IMR-90 (cell line): ENCODE results near the gene TNFRSF1A. TPM values are rescaled to one million over a fixed set of nuclear protein-coding genes. Genes with fewer than 3 reads are reported as not detected.
A peak's percentile ranks its signal among the peaks of the same experiment; 100 is the strongest.

Experiments
- ATAC-seq: fragments of 200-7000 bp; cut with Tn5 transposase; 2 replicates; pipeline ENCODE4 v1.9.1; 2020; ENCODE audit warnings: low read depth, mild to moderate bottlenecking, moderate library complexity
- BruUV-seq: library from RNA; stranded (reverse); fragments of 400-500 nt; replicated peaks from 2 replicates; lab custom pipeline; 2021; lab: Mats Ljungman, UMichigan
- CTCF ChIA-PET: fragments of 300-600 bp; formaldehyde crosslinking; extraction: SDS; loops from one replicate; lab custom pipeline; 2021; ENCODE audit warnings: antibody characterized with exemption; lab: Yijun Ruan, JAX
- POLR2A ChIA-PET: fragments of 300-600 bp; sonication (Branson Sonifier 250); formaldehyde crosslinking; loops from one replicate; lab custom pipeline; 2022; ENCODE audit warnings: antibody characterized with exemption; ENCODE audit not compliant: unreplicated experiment; lab: Charles Lee
- DNase-seq: peaks from one replicate; pipeline ENCODE4 v3.0.0; 2013
- H2AFZ ChIP-seq: replicated peaks from 2 replicates; pipeline ENCODE3; 2013; ENCODE audit warnings: low read length, mild to moderate bottlenecking; ENCODE audit not compliant: poor library complexity
- H2AK5ac ChIP-seq: 2 replicates; pipeline ENCODE4 v1.6.1; 2013; ENCODE audit warnings: low read depth, low read length, inconsistent platforms
- H2AK9ac ChIP-seq: replicated peaks from 2 replicates; pipeline ENCODE3; 2013; ENCODE audit warnings: mild to moderate bottlenecking, low read depth, low read length, moderate library complexity; ENCODE audit not compliant: poor library complexity
- H2BK120ac ChIP-seq: 2 replicates; pipeline ENCODE4 v1.6.1; 2013; ENCODE audit warnings: low read depth, low read length, inconsistent platforms
- H2BK15ac ChIP-seq: 3 replicates; pipeline ENCODE4 v1.6.1; 2013; ENCODE audit warnings: low read depth, low read length, inconsistent platforms
- H2BK20ac ChIP-seq: 2 replicates; pipeline ENCODE4 v1.6.1; 2013; ENCODE audit warnings: low read depth, mild to moderate bottlenecking, inconsistent platforms, low read length, moderate library complexity
- H2BK5ac ChIP-seq: 2 replicates; pipeline ENCODE4 v1.6.1; 2013; ENCODE audit warnings: mild to moderate bottlenecking, low read depth, low read length, inconsistent platforms; ENCODE audit not compliant: poor library complexity, severe bottlenecking
- H3K14ac ChIP-seq: replicated peaks from 2 replicates; pipeline ENCODE4 v1.6.1; 2013; ENCODE audit warnings: low read depth, low read length, inconsistent platforms
- H3K18ac ChIP-seq: 2 replicates; pipeline ENCODE4 v1.6.1; 2013; ENCODE audit warnings: low read depth, low read length, control low read depth
- H3K23ac ChIP-seq: 2 replicates; pipeline ENCODE4 v1.6.1; 2013; ENCODE audit warnings: low read depth, low read length, inconsistent platforms
- H3K27ac ChIP-seq: 2 replicates; pipeline ENCODE4 v1.5.1; 2013; ENCODE audit warnings: mild to moderate bottlenecking, control low read depth, low read length; ENCODE audit not compliant: insufficient read depth
- H3K27me3 ChIP-seq: 2 replicates; pipeline ENCODE4 v1.6.1; 2013; ENCODE audit warnings: low read length; ENCODE audit not compliant: control insufficient read depth, insufficient read depth
- H3K36me3 ChIP-seq: 2 replicates; pipeline ENCODE4 v1.6.1; 2013; ENCODE audit warnings: low read length, mixed read lengths; ENCODE audit not compliant: control insufficient read depth, insufficient read depth
- H3K4ac ChIP-seq: 2 replicates; pipeline ENCODE4 v1.6.1; 2013; ENCODE audit warnings: low read depth, low read length, inconsistent platforms
- H3K4me1 ChIP-seq: 2 replicates; pipeline ENCODE4 v1.6.1; 2013; ENCODE audit warnings: low read length, mixed read lengths; ENCODE audit not compliant: control insufficient read depth, insufficient read depth
- H3K4me2 ChIP-seq: 2 replicates; pipeline ENCODE4 v1.6.1; 2013; ENCODE audit warnings: low read depth, mild to moderate bottlenecking, control low read depth, low read length, moderate library complexity
- H3K4me3 ChIP-seq: 2 replicates; pipeline ENCODE4 v1.5.1; 2013; ENCODE audit warnings: low read depth, mild to moderate bottlenecking, control low read depth, low read length, moderate library complexity; ENCODE audit not compliant: insufficient read depth
- H3K56ac ChIP-seq: 2 replicates; pipeline ENCODE4 v1.6.1; 2013; ENCODE audit warnings: low read length, inconsistent platforms; ENCODE audit not compliant: insufficient read depth; ENCODE audit errors: extremely low read depth
- H3K79me1 ChIP-seq, 2 experiments: 2 replicates each; pipeline ENCODE4 v1.6.1; 2013; ENCODE audit warnings: low read length in 2 of 2, inconsistent platforms in 1 of 2, low read depth in 1 of 2
- H3K9ac ChIP-seq: 2 replicates; pipeline ENCODE4 v1.6.1; 2013; ENCODE audit warnings: low read depth, low read length, control low read depth
- H3K9me1 ChIP-seq: 2 replicates; pipeline ENCODE4 v1.6.1; 2013; ENCODE audit warnings: low read length, inconsistent platforms; ENCODE audit not compliant: insufficient read depth
- H3K9me3 ChIP-seq: 2 replicates; pipeline ENCODE4 v1.6.1; 2013; ENCODE audit warnings: low read length; ENCODE audit not compliant: control insufficient read depth, insufficient read depth
- H4K20me1 ChIP-seq: 2 replicates; pipeline ENCODE4 v1.6.1; 2013; ENCODE audit warnings: low read length, inconsistent platforms; ENCODE audit not compliant: insufficient read depth
- H4K5ac ChIP-seq: 2 replicates; pipeline ENCODE4 v1.6.1; 2013; ENCODE audit warnings: mild to moderate bottlenecking, low read depth, low read length, control low read depth
- H4K8ac ChIP-seq, 2 experiments: 2 replicates each; pipeline ENCODE4 v1.6.1; 2013; ENCODE audit warnings: low read depth in 2 of 2, low read length in 2 of 2, control low read depth in 1 of 2, inconsistent platforms in 1 of 2
- H4K91ac ChIP-seq: 2 replicates; pipeline ENCODE4 v1.6.1; 2013; ENCODE audit warnings: low read depth, low read length, inconsistent platforms; ENCODE audit not compliant: insufficient read depth
- BHLHE40 ChIP-seq: fragments of 150-350 bp; IDR thresholded peaks from 2 replicates; pipeline ENCODE4 v1.6.1; 2016; ENCODE audit warnings: mild to moderate bottlenecking, low read depth, low read length
- CEBPB ChIP-seq: IDR thresholded peaks from 2 replicates; pipeline ENCODE4 v1.6.1; 2012; ENCODE audit warnings: low read depth, low read length, improper control_type of control experiment
- CHD1 ChIP-seq: IDR thresholded peaks from 2 replicates; pipeline ENCODE4 v1.6.1; 2012; ENCODE audit warnings: low read depth, low read length, improper control_type of control experiment
- CTCF ChIP-seq: conservative IDR thresholded peaks from 2 replicates; pipeline ENCODE4 v1.5.1; 2012; ENCODE audit warnings: mild to moderate bottlenecking, low read depth, low read length, improper control_type of control experiment
- ELK1 ChIP-seq: fragments of 150-350 bp; IDR thresholded peaks from 2 replicates; pipeline ENCODE4 v1.6.1; 2016; ENCODE audit warnings: low read depth, mild to moderate bottlenecking, low read length, moderate library complexity, borderline replicate concordance
- FOS ChIP-seq: fragments of 150-350 bp; IDR thresholded peaks from 2 replicates; pipeline ENCODE4 v1.6.1; 2016; ENCODE audit warnings: low read depth, low read length
- MAFK ChIP-seq: IDR thresholded peaks from 2 replicates; pipeline ENCODE4 v1.6.1; 2012; ENCODE audit warnings: low read depth, low read length, improper control_type of control experiment
- MAZ ChIP-seq: IDR thresholded peaks from 2 replicates; pipeline ENCODE4 v1.6.1; 2012; ENCODE audit warnings: low read depth, mild to moderate bottlenecking, low read length, improper control_type of control experiment, moderate library complexity, borderline replicate concordance
- MXI1 ChIP-seq: IDR thresholded peaks from 2 replicates; pipeline ENCODE4 v1.6.1; 2012; ENCODE audit warnings: low read depth, mild to moderate bottlenecking, low read length, moderate library complexity, borderline replicate concordance
- NFE2L2 ChIP-seq: fragments of 150-350 bp; IDR thresholded peaks from 2 replicates; pipeline ENCODE4 v1.6.1; 2016; ENCODE audit warnings: low read depth, mild to moderate bottlenecking, low read length
- POLR2A ChIP-seq: IDR thresholded peaks from 2 replicates; pipeline ENCODE4 v1.6.1; 2012; ENCODE audit warnings: mild to moderate bottlenecking, low read depth, low read length
- RAD21 ChIP-seq: IDR thresholded peaks from 2 replicates; pipeline ENCODE4 v1.6.1; 2012; ENCODE audit warnings: low read length, improper control_type of control experiment
- RCOR1 ChIP-seq: IDR thresholded peaks from 2 replicates; pipeline ENCODE4 v1.6.1; 2012; ENCODE audit warnings: mild to moderate bottlenecking, low read length, improper control_type of control experiment; ENCODE audit not compliant: insufficient replicate concordance
- RFX5 ChIP-seq: IDR thresholded peaks from 2 replicates; pipeline ENCODE4 v1.8.0; 2012; ENCODE audit warnings: low read depth, mild to moderate bottlenecking, low read length, moderate library complexity
- SMC3 ChIP-seq: fragments of 150-350 bp; IDR thresholded peaks from 2 replicates; pipeline ENCODE4 v1.6.1; 2016; ENCODE audit warnings: low read depth, mild to moderate bottlenecking, antibody characterized with exemption, low read length, moderate library complexity
- USF2 ChIP-seq: fragments of 150-350 bp; IDR thresholded peaks from 2 replicates; pipeline ENCODE4 v1.6.1; 2017; ENCODE audit warnings: mild to moderate bottlenecking, antibody characterized with exemption, low read length, low read depth
- WGBS, 2 experiments: methylation state at CpG; one replicate each; pipeline versions ENCODE4 v1.1.5 to v1.1.7; 2013; ENCODE audit warnings: missing lambda C conversion rate in 2 of 2; ENCODE audit not compliant: insufficient read length in 1 of 2; ENCODE audit errors: extremely low coverage in 2 of 2; 5-methylcytosine and 5-hydroxymethylcytosine counted together
- dilution Hi-C: fragments of 300-500 bp; cut with HindIII; formaldehyde crosslinking; loops from one replicate; pipeline ENCODE4 v1.14.3; 2018; ENCODE audit warnings: low sequenced_read_pairs; ENCODE audit not compliant: unreplicated experiment
- in situ Hi-C: fragments of 300-500 bp; cut with MboI; formaldehyde crosslinking; loops from 3 replicates; pipeline ENCODE4 v1.14.3; 2019; ENCODE audit warnings: low sequenced_read_pairs, inconsistent platforms, mixed read lengths
- intact Hi-C: fragments of 100-400 bp; cut with micrococcal nuclease; formaldehyde crosslinking; loops from 2 replicates; pipeline ENCODE4 v1.10.0; 2022
- polyA plus RNA-seq, 3 experiments: library from polyadenylated mRNA; depleted of rRNA; stranded (reverse); fragments of >200 nt; gene quantifications; 2 replicates each; pipeline ENCODE4 v1.2.3, GENCODE V29; 2012; ENCODE audit warnings: low replicate concordance in 1 of 3
- total RNA-seq: library from RNA; depleted of rRNA; stranded (reverse); fragments of >200 nt; gene quantifications from 2 replicates; pipeline ENCODE4 v1.2.3, GENCODE V29; 2012

Gene TNFRSF1A
- total and polyA plus RNA-seq, 2 of the 4 experiments (the other 2 are of a cell fraction): 79.6 to 136 TPM

GRCh38 chr12:6279256-6279628 is 62.6 kb downstream of the TNFRSF1A start:
- peak overlapping the region; percentile 94 for H2BK120ac ChIP-seq
- no peaks in the 10 kb centered on the region for H3K36me3 ChIP-seq
- no CpG with 5 or more reads among the region's 12 CpGs for WGBS, 2 experiments
- peak overlapping the region; percentile 73 for H3K27ac ChIP-seq
- no TSS peak for BruUV-seq
- ChIA-PET CTCF (interaction anchor here (0.5 to 3.7 kb wide), 15 partner anchors 23 to 290 kb away, joined by 3 to 29 read pairs (median 3); no protein-coding TSS in a partner anchor), POLR2A (no interaction called here)
- in situ Hi-C loops (loop anchor here (5.0 to 25.0 kb wide), 3 partner anchors 72 to 817 kb away; no protein-coding TSS in a partner anchor), dilution Hi-C loops (no loop called here), intact Hi-C loops (loop anchor here (2.0 kb wide), 1 partner anchor 48 kb away; no protein-coding TSS in a partner anchor)
- peak overlapping the region; percentile 75 for H2AFZ ChIP-seq
- H3K9me3 ChIP-seq: no peaks in the 10 kb centered on the region
- no peak for TF ChIP-seq CHD1
- no peak for TF ChIP-seq CEBPB
- no peak for TF ChIP-seq RCOR1
- TF ChIP-seq BHLHE40: no peak
- no peak for TF ChIP-seq POLR2A
- TF ChIP-seq CTCF: no peak
- no peak for TF ChIP-seq USF2
- no peak for TF ChIP-seq ELK1
- TF ChIP-seq RAD21: no peak
- TF ChIP-seq MAZ: no peak
- no peak for TF ChIP-seq NFE2L2
- TF ChIP-seq FOS: no peak
- no peak for TF ChIP-seq MXI1
- no peak for TF ChIP-seq SMC3
- no peak for TF ChIP-seq MAFK
- TF ChIP-seq RFX5: no peak
- H3K27me3 ChIP-seq: no peaks in the 10 kb centered on the region
- H2AK5ac ChIP-seq: peak overlapping the region; percentile 98
- peaks cover 0 to 6% of the 10 kb centered on the region in 2 experiments; a peak in 1 of 4 replicates for H3K79me1 ChIP-seq
- H4K5ac ChIP-seq: peak overlapping the region; percentile 28
- H3K4me2 ChIP-seq: no peak overlapping the region
- H3K4me3 ChIP-seq: no peak overlapping the region
- H2AK9ac ChIP-seq: peak overlapping the region; percentile 96
- no peak for ATAC-seq
- H3K56ac ChIP-seq: no peak overlapping the region
- DNase-seq: no peak
- H3K9me1 ChIP-seq: peaks cover 30% of the 10 kb centered on the region
- H4K20me1 ChIP-seq: no peaks in the 10 kb centered on the region
- peak overlapping the region; percentile 92 for H4K91ac ChIP-seq
- H2BK15ac ChIP-seq: peak overlapping the region; percentile 87; the same call in 2 of the 3 replicates
- peak overlapping the region; percentile 95 for H3K4ac ChIP-seq
- H2BK5ac ChIP-seq: peak overlapping the region; percentile 82
- H3K23ac ChIP-seq: peak overlapping the region; percentile 59
- peak overlapping the region; percentile 96 for H2BK20ac ChIP-seq
- H3K9ac ChIP-seq: no peak overlapping the region; the same call in 1 of the 2 replicates
- peaks cover 31% of the 10 kb centered on the region for H3K4me1 ChIP-seq
- H3K18ac ChIP-seq: peak overlapping the region; percentile 13
- peak overlapping the region; percentile 81 for H3K14ac ChIP-seq
- peak overlapping the region; percentile 59 to 77 for H4K8ac ChIP-seq
